ENCODE measurements around the gene NTM. TPM values are rescaled to one million over a fixed set of nuclear protein-coding genes. Genes with fewer than 3 reads are reported as not detected.

Gene NTM
- total RNA-seq, 1 experiment from 2014 or later, result 8.6 TPM

DNA sequence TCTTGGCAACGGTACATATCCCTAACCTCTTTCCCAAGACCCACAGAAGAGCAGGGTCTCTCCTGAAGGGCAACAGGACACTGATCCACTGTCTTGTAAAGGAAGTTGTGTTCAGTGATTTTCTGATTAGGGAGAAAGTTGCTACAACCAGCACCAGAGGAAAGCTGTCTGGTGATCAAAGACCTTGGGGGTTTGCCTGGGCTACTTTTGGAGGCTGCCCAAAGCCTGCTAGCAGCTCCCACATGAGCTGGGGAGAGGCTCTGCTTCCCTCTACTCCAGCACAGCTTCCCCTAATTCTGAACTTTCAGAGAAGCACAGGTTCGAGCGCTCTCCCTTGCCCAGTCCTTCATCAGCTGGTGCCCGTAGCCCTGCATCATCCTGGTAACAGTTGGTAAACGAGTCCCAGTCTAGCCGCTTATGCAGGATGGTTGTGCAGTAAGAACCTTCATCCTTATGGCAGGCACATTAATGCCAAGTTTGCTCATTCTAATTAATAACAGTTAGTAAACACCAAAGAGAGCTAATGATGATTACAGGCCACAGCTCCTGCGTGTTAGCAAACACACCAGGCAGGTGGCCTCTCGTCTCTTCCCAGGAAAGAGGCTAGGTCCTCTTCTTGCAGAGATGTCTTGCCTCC is 173.1 kb downstream of the NTM start:
- Histone ChIP-seq H3K9me3 (ENCODE audit: low read depth, low read length, poor library complexity, severe bottlenecking) (no peaks in the 10 kb centered on the region), H3K4me1 (ENCODE audit: insufficient read depth, low read length, poor library complexity, severe bottlenecking) (no peaks in the 10 kb centered on the region), H3K36me3 (ENCODE audit: insufficient read depth, low read length, poor library complexity, severe bottlenecking) (no peaks in the 10 kb centered on the region), H3K27ac (ENCODE audit: low read depth, low read length, poor library complexity, severe bottlenecking) (no peak overlapping the region), H3K4me3 (ENCODE audit: low read depth, low read length, poor library complexity, severe bottlenecking) (no peak overlapping the region), H3K27me3 (replicated peaks; ENCODE audit: insufficient read depth, low read depth, low read length, poor library complexity) (peaks cover 61% of the 10 kb centered on the region)
- intact Hi-C loops (cut with micrococcal nuclease; ENCODE audit: unreplicated experiment), result no loop called here
- BruUV-seq (replicated peaks), result no TSS peak
- no peak for TF ChIP-seq EZH2 (IDR thresholded peaks at IDR 0.05; ENCODE audit: borderline replicate concordance, low read depth, low read length, poor library complexity, severe bottlenecking)
- TF ChIP-seq, protein P1, sequence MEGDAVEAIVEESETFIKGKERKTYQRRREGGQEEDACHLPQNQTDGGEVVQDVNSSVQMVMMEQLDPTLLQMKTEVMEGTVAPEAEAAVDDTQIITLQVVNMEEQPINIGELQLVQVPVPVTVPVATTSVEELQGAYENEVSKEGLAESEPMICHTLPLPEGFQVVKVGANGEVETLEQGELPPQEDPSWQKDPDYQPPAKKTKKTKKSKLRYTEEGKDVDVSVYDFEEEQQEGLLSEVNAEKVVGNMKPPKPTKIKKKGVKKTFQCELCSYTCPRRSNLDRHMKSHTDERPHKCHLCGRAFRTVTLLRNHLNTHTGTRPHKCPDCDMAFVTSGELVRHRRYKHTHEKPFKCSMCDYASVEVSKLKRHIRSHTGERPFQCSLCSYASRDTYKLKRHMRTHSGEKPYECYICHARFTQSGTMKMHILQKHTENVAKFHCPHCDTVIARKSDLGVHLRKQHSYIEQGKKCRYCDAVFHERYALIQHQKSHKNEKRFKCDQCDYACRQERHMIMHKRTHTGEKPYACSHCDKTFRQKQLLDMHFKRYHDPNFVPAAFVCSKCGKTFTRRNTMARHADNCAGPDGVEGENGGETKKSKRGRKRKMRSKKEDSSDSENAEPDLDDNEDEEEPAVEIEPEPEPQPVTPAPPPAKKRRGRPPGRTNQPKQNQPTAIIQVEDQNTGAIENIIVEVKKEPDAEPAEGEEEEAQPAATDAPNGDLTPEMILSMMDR (conservative IDR thresholded peaks at IDR 0.05; ENCODE audit: low read depth, low read length), result no peak
- ChIA-PET POLR2A (ENCODE audit: low non-redundant PET) (no interaction called here), CTCF (no interaction called here)
- no peak for DNase-seq (ENCODE audit: low spot score)

DNA sequence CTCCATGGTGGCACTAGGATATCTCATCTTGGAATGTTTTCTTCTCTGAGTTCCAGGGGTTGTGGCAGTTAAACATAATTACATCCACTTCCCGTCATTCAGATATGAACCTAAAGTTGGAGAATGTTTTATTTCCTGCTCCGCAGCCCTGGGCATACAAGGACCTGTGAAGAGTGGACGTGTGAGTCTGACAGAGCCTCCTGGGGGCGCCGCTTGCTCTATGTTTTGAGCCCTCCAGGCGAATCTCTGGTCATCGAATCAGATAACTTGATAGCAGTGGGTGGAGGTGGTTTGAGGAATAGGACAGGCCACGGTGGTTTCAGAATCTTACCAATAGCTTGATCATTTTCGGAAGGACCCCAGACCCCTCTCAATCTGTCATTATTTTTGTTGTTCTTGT is 174.2 kb downstream of the NTM start:
- ChIA-PET POLR2A (ENCODE audit: low non-redundant PET) (no interaction called here), CTCF (no interaction called here)
- no TSS peak for BruUV-seq (replicated peaks)
- no peak overlapping the region for H3K4me3 ChIP-seq (ENCODE audit: low read depth, low read length, poor library complexity, severe bottlenecking)
- intact Hi-C loops (cut with micrococcal nuclease; ENCODE audit: unreplicated experiment), result no loop called here
- no peaks in the 10 kb centered on the region for H3K4me1 ChIP-seq (ENCODE audit: insufficient read depth, low read length, poor library complexity, severe bottlenecking)
- H3K27ac ChIP-seq (ENCODE audit: low read depth, low read length, poor library complexity, severe bottlenecking), result no peak overlapping the region
- DNase-seq (ENCODE audit: low spot score), result no peak
- peaks cover 65% of the 10 kb centered on the region for H3K27me3 ChIP-seq (replicated peaks; ENCODE audit: insufficient read depth, low read depth, low read length, poor library complexity)
- TF ChIP-seq, protein P1 (conservative IDR thresholded peaks at IDR 0.05; ENCODE audit: low read depth, low read length), result no peak
- no peak for TF ChIP-seq EZH2 (IDR thresholded peaks at IDR 0.05; ENCODE audit: borderline replicate concordance, low read depth, low read length, poor library complexity, severe bottlenecking)
- no peaks in the 10 kb centered on the region for H3K36me3 ChIP-seq (ENCODE audit: insufficient read depth, low read length, poor library complexity, severe bottlenecking)
- no peaks in the 10 kb centered on the region for H3K9me3 ChIP-seq (ENCODE audit: low read depth, low read length, poor library complexity, severe bottlenecking)

DNA sequence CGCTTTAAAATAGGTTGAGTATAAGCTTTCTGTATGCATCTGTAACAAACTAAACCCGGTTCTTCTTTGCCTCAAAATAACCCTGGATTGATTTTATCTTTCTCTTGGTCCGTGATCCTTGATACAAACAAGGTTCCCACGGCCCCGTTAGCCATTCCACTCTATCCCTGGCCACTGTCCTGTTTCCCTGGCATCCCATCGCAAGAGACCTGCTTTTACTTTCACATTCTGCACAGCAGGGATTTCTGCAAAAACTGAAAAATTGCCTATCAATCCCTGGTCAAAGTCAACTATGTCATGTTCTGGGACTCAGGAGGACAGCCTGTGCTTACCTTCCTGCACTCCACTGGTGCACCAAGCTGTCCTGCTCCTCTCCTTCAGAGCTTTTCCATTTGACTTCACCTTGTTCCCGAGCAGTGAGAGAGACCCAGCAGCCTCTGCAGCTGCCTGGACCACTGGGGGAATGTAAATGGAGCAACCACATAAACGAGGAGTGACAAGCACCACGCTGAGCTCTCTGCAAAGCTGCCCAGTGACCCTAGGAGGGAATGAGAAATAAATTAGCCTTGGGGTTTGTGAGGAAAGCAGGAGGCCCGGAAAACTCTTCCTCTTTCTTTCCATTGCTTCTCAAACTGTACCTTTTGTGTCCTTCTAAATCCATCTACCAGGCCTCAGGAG is 175.9 kb downstream of the NTM start:
- H3K4me3 ChIP-seq (ENCODE audit: low read depth, low read length, poor library complexity, severe bottlenecking), result no peak overlapping the region
- peaks cover 64% of the 10 kb centered on the region for H3K27me3 ChIP-seq (replicated peaks; ENCODE audit: insufficient read depth, low read depth, low read length, poor library complexity)
- no peaks in the 10 kb centered on the region for H3K36me3 ChIP-seq (ENCODE audit: insufficient read depth, low read length, poor library complexity, severe bottlenecking)
- ChIA-PET CTCF (no interaction called here), POLR2A (ENCODE audit: low non-redundant PET) (no interaction called here)
- TF ChIP-seq, protein P1 (conservative IDR thresholded peaks at IDR 0.05; ENCODE audit: low read depth, low read length), result no peak
- no peak for TF ChIP-seq EZH2 (IDR thresholded peaks at IDR 0.05; ENCODE audit: borderline replicate concordance, low read depth, low read length, poor library complexity, severe bottlenecking)
- H3K4me1 ChIP-seq (ENCODE audit: insufficient read depth, low read length, poor library complexity, severe bottlenecking), result no peaks in the 10 kb centered on the region
- H3K27ac ChIP-seq (ENCODE audit: low read depth, low read length, poor library complexity, severe bottlenecking), result no peak overlapping the region
- intact Hi-C loops (cut with micrococcal nuclease; ENCODE audit: unreplicated experiment), result no loop called here
- H3K9me3 ChIP-seq (ENCODE audit: low read depth, low read length, poor library complexity, severe bottlenecking), result no peaks in the 10 kb centered on the region
- no TSS peak for BruUV-seq (replicated peaks)
- DNase-seq (ENCODE audit: low spot score), result no peak
